ENCODE measurements around the gene C1QTNF8. TPM values are rescaled to one million over a fixed set of nuclear protein-coding genes. Genes with fewer than 3 reads are reported as not detected.

Gene C1QTNF8
- total RNA-seq, 1 donor from 2014 or later, result not detected

- Mint-ChIP-seq H3K4me3 (ENCODE audit: unreplicated experiment) (no peak overlapping the region), H3K27ac (ENCODE audit: unreplicated experiment) (no peak overlapping the region), H3K36me3 (ENCODE audit: low read depth, unreplicated experiment) (no peaks in the 10 kb centered on the region), H3K4me1 (ENCODE audit: low read depth, unreplicated experiment) (no peaks in the 10 kb centered on the region), H3K27me3 (ENCODE audit: low read depth, unreplicated experiment) (peaks cover 44% of the 10 kb centered on the region), H3K9me3 (ENCODE audit: unreplicated experiment) (no peaks in the 10 kb centered on the region)
- H3K4me2 ChIP-seq (ENCODE audit: low read length), result no peak overlapping the region
- no peak overlapping the region for H3K27ac ChIP-seq (ENCODE audit: low read depth, low read length)
- H3K79me2 ChIP-seq (ENCODE audit: insufficient read depth, low read length), result no peaks in the 10 kb centered on the region
- H4K20me1 ChIP-seq (ENCODE audit: insufficient read depth, low read length), result no peaks in the 10 kb centered on the region
- H3K36me3 ChIP-seq (ENCODE audit: insufficient read depth, low read length), result no peaks in the 10 kb centered on the region
- no peak overlapping the region for H2AFZ ChIP-seq (ENCODE audit: low read depth, low read length)
- no peak for FAIRE-seq
- no peak for DNase-seq (ENCODE audit: low read depth)
- no peaks in the 10 kb centered on the region for H3K9me3 ChIP-seq (ENCODE audit: insufficient read depth, low read depth, low read length)
- H3K4me3 ChIP-seq (ENCODE audit: insufficient read depth, low read depth, low read length), result no peak overlapping the region
- peaks cover 4% of the 10 kb centered on the region for H3K27me3 ChIP-seq (ENCODE audit: insufficient read depth, low read length)
- TF ChIP-seq EZH2 (IDR thresholded peaks at IDR 0.05; ENCODE audit: insufficient read depth, low read length) (no peak), CTCF (IDR thresholded peaks at IDR 0.05; ENCODE audit: insufficient read depth, low read depth, low read length) (no peak)
- no peak overlapping the region for H3K9ac ChIP-seq (ENCODE audit: low read length)
- no peaks in the 10 kb centered on the region for H3K4me1 ChIP-seq (ENCODE audit: insufficient read depth, low read length)
These were observed 13.6 kb upstream of the C1QTNF8 start for GRCh38 chr16:1109648-1110047.

- Histone ChIP-seq H3K4me1 (ENCODE audit: insufficient read depth, low read length) (no peaks in the 10 kb centered on the region), H3K79me2 (ENCODE audit: insufficient read depth, low read length) (no peaks in the 10 kb centered on the region), H3K9ac (ENCODE audit: low read length) (no peak overlapping the region), H3K4me3 (ENCODE audit: insufficient read depth, low read depth, low read length) (no peak overlapping the region), H3K36me3 (ENCODE audit: insufficient read depth, low read length) (no peaks in the 10 kb centered on the region), H2AFZ (ENCODE audit: low read depth, low read length) (no peak overlapping the region), H3K9me3 (ENCODE audit: insufficient read depth, low read depth, low read length) (no peaks in the 10 kb centered on the region), H3K27ac (ENCODE audit: low read depth, low read length) (no peak overlapping the region), H3K4me2 (ENCODE audit: low read length) (no peak overlapping the region), H3K27me3 (ENCODE audit: insufficient read depth, low read length) (peaks cover 4% of the 10 kb centered on the region), H4K20me1 (ENCODE audit: insufficient read depth, low read length) (no peaks in the 10 kb centered on the region)
- TF ChIP-seq EZH2 (IDR thresholded peaks at IDR 0.05; ENCODE audit: insufficient read depth, low read length) (no peak), CTCF (IDR thresholded peaks at IDR 0.05; ENCODE audit: insufficient read depth, low read depth, low read length) (no peak)
- peaks cover 49% of the 10 kb centered on the region for H3K27me3 Mint-ChIP-seq (ENCODE audit: low read depth, unreplicated experiment)
- no peaks in the 10 kb centered on the region for H3K4me1 Mint-ChIP-seq (ENCODE audit: low read depth, unreplicated experiment)
- H3K4me3 Mint-ChIP-seq (ENCODE audit: unreplicated experiment), result no peak overlapping the region
- DNase-seq (ENCODE audit: low read depth) (peak; percentile 21), FAIRE-seq (no peak)
- no peaks in the 10 kb centered on the region for H3K36me3 Mint-ChIP-seq (ENCODE audit: low read depth, unreplicated experiment)
- no peak overlapping the region for H3K27ac Mint-ChIP-seq (ENCODE audit: unreplicated experiment)
- H3K9me3 Mint-ChIP-seq (ENCODE audit: unreplicated experiment), result no peaks in the 10 kb centered on the region
These were observed 12.5 kb upstream of the C1QTNF8 start for GRCh38 chr16:1108299-1109252.

- Mint-ChIP-seq H3K36me3 (ENCODE audit: low read depth, unreplicated experiment) (no peaks in the 10 kb centered on the region), H3K4me3 (ENCODE audit: unreplicated experiment) (no peak overlapping the region), H3K27ac (ENCODE audit: unreplicated experiment) (no peak overlapping the region), H3K4me1 (ENCODE audit: low read depth, unreplicated experiment) (no peaks in the 10 kb centered on the region), H3K27me3 (ENCODE audit: low read depth, unreplicated experiment) (peaks cover 45% of the 10 kb centered on the region), H3K9me3 (ENCODE audit: unreplicated experiment) (no peaks in the 10 kb centered on the region)
- Histone ChIP-seq H3K27me3 (ENCODE audit: insufficient read depth, low read length) (peaks cover 4% of the 10 kb centered on the region), H3K4me2 (ENCODE audit: low read length) (no peak overlapping the region), H3K4me1 (ENCODE audit: insufficient read depth, low read length) (peaks cover 2% of the 10 kb centered on the region), H3K4me3 (ENCODE audit: insufficient read depth, low read depth, low read length) (no peak overlapping the region), H3K9me3 (ENCODE audit: insufficient read depth, low read depth, low read length) (no peaks in the 10 kb centered on the region), H3K9ac (ENCODE audit: low read length) (no peak overlapping the region), H3K79me2 (ENCODE audit: insufficient read depth, low read length) (no peaks in the 10 kb centered on the region), H3K36me3 (ENCODE audit: insufficient read depth, low read length) (no peaks in the 10 kb centered on the region), H2AFZ (ENCODE audit: low read depth, low read length) (no peak overlapping the region), H4K20me1 (ENCODE audit: insufficient read depth, low read length) (no peaks in the 10 kb centered on the region), H3K27ac (ENCODE audit: low read depth, low read length) (no peak overlapping the region)
- TF ChIP-seq EZH2 (IDR thresholded peaks at IDR 0.05; ENCODE audit: insufficient read depth, low read length), result no peak
- no peak for TF ChIP-seq CTCF (IDR thresholded peaks at IDR 0.05; ENCODE audit: insufficient read depth, low read depth, low read length)
- DNase-seq (ENCODE audit: low read depth) (no peak), FAIRE-seq (no peak)
These were observed 11.7 kb upstream of the C1QTNF8 start for GRCh38 chr16:1107731-1108130.

Measured in astrocyte (in vitro differentiated cells and primary cell).